ACHN (cell line): Measurements from ENCODE around the gene IFNE.

Experiments used
- DNase-seq: peaks from one replicate; pipeline ENCODE4 v3.0.0-alpha.2; 2015
- in situ Hi-C: cut with HindIII; loops from 2 replicates; pipeline ENCODE4 v1.10.0; 2017; ENCODE audit warnings: low sequenced_read_pairs, low pct_ligation_motif_present, low pct_unique_long_range_greater_than_20kb

IFNE gene, protein sequence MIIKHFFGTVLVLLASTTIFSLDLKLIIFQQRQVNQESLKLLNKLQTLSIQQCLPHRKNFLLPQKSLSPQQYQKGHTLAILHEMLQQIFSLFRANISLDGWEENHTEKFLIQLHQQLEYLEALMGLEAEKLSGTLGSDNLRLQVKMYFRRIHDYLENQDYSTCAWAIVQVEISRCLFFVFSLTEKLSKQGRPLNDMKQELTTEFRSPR

DNA sequence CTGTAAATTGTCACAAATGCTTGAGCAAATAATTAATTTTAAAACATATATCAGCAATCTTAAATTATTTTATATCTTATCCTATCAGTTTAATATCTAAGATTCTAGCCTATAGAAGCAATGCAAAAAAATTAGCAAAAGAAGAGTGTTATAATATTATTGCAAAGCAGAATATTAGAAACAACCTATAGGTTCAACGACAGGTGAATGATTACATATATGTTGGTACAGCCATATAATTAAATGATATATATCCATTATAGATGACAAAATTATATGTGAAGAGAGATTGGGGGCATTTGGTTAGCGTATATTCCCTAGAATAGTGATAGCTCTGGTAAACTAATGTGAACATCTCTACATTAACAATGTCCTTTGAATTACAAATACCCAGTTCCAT is at the start of gene IFNE:
Gene IFNE (minus strand): TSS at position 101 of the 400 bp plus-strand sequence. CDS start 619 bp downstream, outside the sequence.
- in situ Hi-C loops: no loop called here

GRCh38 chr9:21528123-21528808 is 46.2 kb upstream of the IFNE start:
- in situ Hi-C loops: no loop called here
- no peak for DNase-seq

More for the DNA sequence above, at the start of gene IFNE:
- DNase-seq: no peak

GRCh38 chr9:21527579-21527978 is 45.5 kb upstream of the IFNE start:
- in situ Hi-C loops: no loop called here
- DNase-seq: no peak

DNA sequence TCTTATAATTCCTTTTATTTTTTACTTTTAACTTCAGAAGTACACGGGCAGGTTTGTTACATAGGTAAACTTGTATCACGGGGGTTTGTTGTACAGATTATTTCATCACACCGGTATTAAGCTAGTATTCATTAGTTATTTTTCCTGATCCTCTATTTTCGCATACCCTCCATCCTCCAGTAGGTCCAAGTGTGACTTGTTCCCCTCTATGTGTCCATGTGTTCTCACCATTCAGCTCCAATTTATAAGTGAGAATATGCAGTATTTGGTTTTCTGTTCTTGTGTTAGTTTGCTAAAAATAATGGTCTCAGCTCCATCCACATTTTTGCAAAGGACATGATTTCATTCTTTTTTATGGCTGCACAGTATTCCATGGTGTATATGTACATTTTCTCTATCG is 43.1 kb upstream of the IFNE start:
- no peak for DNase-seq
- in situ Hi-C loops: no loop called here

GRCh38 chr9:21524099-21524830 is 42.2 kb upstream of the IFNE start:
- in situ Hi-C loops: no loop called here
- DNase-seq: no peak

- no peak for DNase-seq
- in situ Hi-C loops: no loop called here
Measured at GRCh38 chr9:21523021-21524014, 41.2 kb upstream of the IFNE start.

GRCh38 chr9:21522348-21522747 is 40.2 kb upstream of the IFNE start:
- DNase-seq: no peak
- in situ Hi-C loops: no loop called here

DNA sequence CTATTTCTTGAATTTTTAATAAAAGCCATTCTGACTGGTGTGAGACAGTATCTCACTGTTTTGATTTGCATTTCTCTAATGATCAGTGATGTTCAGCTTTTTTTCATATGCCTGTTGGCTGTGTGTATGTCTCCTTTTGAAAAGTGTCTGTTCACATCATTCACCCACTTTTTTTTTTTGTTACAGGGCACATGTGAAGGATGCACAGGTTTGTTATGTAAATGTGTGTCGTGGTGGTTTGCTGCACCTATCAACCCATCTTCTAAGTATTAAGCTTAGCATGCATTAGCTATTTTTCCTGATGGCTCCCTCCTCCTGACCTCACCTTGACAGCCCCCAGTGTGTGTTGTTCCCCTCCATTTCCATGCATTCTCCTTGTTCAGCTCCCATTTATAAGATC is 39.3 kb upstream of the IFNE start:
- in situ Hi-C loops: no loop called here
- no peak for DNase-seq

- in situ Hi-C loops: no loop called here
- no peak for DNase-seq
Measured at GRCh38 chr9:21520501-21521228, 38.6 kb upstream of the IFNE start.

DNA sequence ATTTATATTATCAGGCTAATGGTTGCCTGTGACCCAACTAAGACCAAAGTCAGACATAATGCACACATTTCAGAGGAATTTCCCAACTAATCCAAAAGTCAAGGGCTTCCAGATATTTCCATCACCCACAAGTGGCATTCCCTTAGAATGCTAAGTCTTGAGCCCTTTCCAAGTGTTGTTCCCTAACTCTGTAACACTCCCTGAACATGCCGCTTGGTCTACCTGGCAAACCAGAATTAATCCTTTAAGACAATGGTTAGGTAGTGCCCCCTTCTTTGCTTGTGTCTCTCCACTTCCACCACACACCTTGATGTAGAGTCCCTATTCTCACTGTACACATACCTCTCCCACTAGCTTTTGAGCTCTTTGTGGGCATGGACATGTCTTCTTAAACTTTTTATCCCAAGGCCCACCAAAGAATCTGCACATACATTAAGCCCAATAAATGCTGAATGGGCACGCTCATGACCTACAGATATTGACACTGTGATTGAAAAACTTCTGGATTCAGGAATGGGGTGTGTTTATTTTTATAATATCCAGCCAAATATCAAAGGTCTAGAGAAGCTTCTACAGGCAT is 37.8 kb upstream of the IFNE start:
- in situ Hi-C loops: no loop called here

DNA sequence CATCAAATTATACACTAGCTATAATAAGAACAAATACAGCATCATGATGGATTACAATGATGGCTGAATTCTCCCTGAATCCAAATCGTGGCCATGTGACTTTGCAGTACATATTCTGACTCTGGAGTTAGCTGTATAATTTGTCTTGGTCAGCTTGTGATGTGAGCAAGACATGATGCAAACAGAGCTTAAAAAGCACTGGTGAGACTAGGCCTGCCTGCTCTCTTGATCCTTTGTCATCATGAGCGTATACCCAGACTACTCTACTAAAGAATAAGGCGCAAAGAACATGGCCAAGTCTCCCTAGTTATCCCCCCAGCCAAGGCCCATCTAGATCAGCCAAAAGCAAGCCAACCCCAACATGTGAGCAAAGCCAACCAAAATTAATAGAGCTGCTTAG is 34.7 kb upstream of the IFNE start:
- no peak for DNase-seq
- in situ Hi-C loops: no loop called here

More for the DNA sequence above, 37.8 kb upstream of the IFNE start:
- DNase-seq: no peak

DNA sequence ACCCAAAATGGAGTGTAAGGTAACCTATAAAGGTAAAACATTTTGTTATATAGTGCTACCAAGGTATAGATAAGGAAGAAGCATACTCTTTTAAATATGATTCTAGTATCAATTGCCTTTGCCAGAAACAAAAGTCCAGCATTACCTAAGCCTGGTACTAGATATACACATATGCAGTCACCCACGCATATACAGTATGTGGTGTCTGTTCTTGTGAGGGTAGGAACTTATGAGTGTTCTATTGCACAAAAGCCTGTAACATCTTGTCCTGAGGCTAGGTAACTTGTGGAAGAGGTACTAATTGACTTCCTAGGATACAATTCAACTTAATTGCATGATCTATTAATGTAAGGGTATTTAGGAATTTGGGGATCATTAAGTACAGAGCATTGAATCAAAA is 31.3 kb upstream of the IFNE start:
- DNase-seq: no peak
- in situ Hi-C loops: no loop called here

DNA sequence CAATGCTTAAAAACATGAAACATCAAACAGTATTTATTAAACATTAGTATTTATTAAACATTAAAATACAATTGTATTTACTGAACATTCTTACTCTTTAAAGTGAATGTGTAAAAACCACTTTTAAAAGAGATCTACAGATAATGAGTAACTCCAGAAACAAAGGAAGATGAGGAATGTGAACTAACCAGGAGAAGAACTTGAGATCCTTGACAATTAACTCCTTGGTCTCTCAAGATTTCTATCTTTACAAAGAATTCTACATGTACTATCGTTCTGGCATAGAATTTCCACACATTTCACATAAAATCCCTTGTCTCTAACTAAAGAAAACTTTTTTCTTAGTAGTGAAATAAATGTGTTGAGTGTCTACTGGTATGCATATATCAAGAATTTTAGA is 28.7 kb upstream of the IFNE start:
- no peak for DNase-seq
- in situ Hi-C loops: no loop called here

GRCh38 chr9:21507483-21507790 is 25.3 kb upstream of the IFNE start:
- in situ Hi-C loops: no loop called here
- DNase-seq: no peak

DNA sequence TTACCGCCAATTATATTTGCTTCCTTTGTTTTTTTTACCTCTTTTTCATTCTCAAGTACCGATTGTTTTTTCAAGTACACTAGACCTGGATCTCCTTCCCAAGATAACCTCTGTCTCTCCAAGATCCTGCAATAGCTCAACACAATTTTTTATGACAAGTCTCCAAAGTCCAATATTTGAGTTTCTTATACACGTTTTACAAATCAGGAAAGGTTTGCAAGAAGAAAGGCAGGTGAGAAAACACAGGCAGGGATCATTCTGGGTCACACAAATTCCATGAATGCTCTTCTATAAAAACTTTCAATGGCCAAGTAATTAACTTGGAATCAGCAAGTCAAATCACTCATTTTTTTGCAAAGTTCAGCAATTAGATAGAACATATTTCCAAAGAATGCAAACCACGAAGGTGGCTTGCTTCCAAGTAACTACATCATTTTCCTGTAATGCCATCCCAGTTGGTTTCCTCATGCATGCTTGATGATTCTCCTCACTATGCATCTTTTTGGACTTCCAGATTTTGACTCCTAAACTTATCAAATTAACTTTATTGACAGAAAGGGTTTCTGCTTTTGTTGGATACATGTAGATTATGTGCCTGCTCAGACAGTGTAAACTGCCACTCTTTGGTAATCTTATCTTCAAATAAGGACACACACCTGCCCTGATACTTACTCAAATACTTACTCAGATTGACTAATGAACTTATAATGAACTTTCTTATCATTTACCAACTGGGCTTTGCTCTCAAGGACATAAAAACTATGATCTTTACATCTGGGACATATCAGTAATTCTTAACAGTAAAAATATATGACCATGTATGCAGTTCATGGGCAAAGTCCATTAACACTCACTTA is 24.7 kb upstream of the IFNE start:
- DNase-seq: no peak

DNA sequence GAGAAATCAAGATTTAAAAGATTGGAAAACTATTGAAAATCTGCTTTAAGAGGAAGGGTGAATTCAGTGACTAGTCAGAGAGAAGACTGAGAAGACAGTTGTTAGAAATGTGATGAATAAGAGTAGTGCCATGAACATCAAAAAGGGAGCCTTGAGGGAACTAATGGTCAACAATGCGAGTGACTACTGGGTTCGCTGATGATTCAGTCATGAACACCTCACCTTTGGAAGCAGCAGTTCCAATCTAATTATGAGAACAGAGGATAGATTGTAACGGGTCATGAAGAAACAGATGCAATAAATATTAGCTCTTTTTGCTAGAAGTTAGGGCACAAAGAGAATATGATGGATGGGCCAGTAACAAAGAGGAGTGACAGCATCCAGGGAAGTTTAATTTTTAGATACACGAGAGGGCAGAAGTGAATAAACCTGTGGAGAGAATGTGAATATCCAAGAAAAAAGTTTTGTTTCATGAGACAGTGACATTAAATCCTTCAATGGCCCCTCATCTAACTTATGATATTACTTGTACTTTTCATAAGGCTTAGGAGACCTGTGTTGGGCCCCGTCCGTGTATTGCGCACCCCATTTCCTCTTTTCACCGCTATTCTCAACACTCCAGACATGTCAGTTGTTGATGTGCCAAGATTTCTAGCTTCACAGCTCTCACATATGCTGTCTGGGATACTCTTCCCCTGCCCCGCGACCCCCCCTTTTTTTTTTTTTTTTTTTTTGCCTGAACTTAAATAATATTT is 23.5 kb upstream of the IFNE start:
- DNase-seq: no peak
- in situ Hi-C loops: no loop called here

More for the DNA sequence above, 24.7 kb upstream of the IFNE start:
- in situ Hi-C loops: no loop called here
